ENCODE results near the gene EXOC8.

EXOC8 gene, protein sequence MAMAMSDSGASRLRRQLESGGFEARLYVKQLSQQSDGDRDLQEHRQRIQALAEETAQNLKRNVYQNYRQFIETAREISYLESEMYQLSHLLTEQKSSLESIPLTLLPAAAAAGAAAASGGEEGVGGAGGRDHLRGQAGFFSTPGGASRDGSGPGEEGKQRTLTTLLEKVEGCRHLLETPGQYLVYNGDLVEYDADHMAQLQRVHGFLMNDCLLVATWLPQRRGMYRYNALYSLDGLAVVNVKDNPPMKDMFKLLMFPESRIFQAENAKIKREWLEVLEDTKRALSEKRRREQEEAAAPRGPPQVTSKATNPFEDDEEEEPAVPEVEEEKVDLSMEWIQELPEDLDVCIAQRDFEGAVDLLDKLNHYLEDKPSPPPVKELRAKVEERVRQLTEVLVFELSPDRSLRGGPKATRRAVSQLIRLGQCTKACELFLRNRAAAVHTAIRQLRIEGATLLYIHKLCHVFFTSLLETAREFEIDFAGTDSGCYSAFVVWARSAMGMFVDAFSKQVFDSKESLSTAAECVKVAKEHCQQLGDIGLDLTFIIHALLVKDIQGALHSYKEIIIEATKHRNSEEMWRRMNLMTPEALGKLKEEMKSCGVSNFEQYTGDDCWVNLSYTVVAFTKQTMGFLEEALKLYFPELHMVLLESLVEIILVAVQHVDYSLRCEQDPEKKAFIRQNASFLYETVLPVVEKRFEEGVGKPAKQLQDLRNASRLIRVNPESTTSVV

DNA sequence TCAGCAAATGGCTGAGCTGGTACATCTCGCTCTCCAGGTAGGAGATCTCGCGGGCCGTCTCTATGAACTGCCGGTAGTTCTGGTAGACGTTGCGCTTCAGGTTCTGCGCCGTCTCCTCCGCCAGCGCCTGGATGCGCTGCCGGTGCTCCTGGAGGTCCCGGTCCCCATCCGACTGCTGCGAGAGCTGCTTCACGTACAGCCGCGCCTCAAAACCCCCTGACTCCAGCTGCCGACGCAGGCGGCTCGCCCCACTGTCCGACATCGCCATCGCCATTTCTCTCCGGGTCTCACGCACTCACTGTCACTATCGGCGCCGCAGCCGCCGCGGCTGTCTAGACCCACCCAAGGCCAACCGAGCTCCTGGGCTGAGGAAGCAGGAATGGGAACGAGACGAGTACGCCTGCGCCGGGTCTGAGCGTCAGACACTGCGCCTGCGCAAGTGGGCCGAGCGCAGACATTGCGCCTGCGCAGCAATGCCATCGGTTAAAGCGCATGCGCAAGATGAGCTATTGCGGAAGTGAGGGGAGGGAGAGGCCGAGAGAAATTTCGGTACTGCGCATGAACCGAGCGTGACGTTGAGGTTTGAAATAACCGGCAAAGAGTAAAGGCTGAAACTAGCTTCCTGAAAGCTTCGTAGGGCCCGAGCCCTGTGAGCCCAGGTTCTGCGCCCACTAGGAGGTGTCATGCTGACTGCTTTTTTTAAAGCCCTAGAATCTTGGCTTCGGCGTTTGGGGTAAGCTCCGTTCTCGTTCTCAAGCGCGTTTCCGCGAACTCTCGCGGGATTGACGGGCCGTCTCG is at the start of gene EXOC8:
Gene EXOC8 (minus strand): TSS at position 381 of the 798 bp plus-strand sequence. CDS start 107 bp downstream, at position 274.
- DNase-seq (ENCODE audit: low spot score) = peak; percentile 99

DNA sequence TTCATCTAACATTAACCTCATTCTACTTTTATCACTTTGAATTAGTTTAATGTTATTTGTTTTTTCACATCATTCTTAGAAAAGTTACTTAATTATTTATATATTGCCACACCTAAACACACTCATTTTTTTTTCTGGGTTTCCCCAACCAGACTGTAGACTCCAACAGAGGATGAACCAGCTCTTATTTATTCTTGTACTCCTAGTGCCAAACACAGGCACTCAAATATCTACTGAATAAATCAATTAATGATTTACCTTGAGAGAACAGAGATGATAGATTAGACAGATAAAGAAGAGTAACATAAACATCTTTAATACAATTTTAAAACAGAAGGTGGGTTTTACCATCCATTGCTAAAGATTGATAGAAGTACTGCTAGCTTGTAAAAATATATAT is 48.8 kb upstream of the EXOC8 start:
- DNase-seq (ENCODE audit: low spot score) = no peak

DNA sequence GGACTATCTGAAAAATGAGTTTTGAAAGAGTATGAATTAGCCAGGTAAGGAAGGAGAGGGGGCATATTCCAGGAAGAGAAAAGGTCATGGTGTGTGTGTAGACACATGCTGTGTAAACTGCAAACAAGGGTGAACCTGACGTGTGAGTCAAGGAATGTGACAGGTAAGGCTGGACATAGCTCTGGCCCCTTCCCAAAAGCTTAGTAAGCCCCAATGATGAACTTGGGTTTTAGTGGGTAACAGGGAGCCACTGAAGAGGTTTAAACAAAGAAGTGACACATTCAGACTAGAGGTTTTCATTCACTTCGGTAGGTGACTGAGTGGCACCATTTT is 47.7 kb upstream of the EXOC8 start:
- no peak for DNase-seq (ENCODE audit: low spot score)

DNA sequence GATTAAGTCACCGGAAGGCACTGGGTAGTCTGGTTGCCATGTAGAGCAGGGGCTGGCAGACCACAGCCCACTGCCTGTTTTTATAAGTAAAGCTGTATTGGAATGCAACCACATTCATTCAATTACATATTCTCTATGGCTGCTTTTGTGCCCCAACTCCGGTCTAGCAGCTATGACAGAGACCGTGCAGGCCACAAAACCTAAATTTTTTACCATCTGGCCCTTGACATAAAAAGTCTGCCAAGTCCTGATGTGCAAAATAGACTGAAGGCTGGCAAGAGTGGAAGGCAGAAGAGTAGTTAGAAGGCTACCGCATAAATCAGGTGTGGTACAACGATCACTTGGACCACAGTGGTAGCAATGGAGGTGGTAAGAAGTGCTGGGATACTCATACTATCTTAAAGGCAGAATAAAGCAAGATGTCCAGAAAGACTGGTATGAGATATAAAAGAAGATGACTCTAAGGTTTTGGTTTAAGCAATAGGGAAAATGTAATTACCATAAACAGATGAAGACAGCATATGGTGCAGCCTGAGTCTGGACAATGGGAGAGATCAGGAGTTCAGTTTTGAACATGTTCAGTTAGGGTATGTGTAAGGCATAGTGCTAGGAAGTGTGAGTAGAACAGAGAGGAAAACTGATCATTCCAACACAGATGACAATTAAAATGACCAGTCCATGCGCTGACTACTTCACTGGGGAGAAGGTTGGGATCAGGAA is 47.2 kb upstream of the EXOC8 start:
- peak; percentile 44 for DNase-seq (ENCODE audit: low spot score)

DNA sequence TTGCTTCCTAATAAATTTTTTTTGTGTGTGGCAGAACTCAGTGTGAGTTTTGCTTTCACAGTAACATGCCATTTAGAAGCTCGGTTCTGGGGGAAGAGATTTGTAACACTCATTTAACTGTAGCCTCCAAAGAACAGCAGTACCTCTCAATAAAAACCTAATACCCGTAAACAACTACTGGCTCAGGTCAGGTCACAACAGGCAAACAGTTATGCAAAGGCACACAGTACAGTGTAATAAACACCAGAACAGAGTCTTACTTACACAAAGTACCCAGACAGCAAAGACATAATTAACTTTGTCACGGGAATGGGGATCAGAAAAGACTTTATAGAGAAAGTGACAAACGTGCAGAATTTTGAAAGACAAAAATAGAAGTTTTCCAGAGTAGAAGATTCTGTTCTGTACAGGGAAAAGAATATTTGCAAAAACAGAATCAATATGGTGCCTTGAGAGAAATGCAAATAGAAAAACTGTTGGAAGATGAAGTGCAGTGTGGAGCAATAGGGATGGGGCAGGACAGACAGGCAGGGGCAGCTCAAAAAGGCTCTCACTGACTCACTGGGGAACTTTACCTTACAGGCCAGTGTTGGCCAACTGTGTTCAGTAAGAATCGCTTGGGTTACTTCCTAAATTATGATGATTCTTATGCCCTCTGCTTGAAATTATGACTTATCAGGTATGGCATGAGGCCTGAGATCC is 45.7 kb upstream of the EXOC8 start:
- DNase-seq (ENCODE audit: low spot score) = no peak

DNA sequence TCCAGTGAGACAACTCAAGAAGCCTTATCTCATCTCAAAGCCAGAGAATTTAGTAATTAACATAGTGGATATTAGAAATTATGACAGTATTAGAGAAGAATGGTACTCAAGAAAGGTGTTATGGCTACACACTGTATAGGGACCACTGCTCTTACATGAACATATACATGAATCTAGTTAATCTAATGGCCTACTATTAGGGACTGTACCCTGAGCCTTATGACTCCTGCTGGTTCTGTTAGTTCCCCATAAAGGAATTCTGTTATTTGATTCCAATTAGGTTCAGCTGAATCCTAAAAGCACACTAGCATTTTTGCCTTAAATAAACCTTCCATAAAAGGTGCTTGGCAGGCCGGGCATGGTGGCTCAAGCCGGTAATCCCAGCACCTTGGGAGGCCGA is 44.8 kb upstream of the EXOC8 start:
- DNase-seq (ENCODE audit: low spot score) = no peak

DNA sequence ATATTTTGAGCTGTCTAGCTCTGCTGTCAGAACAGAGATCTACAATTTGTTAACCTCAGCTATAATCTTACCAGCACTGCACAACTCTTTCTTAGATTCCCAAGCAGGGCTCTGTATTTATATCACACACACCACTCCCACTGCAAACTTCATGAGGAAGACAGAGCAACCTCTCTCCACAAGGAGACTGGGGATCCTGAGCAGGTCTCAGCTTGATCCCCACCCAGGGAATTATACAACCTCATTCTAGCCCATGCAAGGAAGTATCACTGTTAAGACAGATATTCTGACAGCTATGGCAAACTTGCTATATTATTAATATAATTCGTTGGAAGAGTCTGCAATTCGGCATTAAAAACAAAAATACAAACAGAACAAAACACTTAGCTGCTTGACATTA is 44.1 kb upstream of the EXOC8 start:
- DNase-seq (ENCODE audit: low spot score) = no peak

DNA sequence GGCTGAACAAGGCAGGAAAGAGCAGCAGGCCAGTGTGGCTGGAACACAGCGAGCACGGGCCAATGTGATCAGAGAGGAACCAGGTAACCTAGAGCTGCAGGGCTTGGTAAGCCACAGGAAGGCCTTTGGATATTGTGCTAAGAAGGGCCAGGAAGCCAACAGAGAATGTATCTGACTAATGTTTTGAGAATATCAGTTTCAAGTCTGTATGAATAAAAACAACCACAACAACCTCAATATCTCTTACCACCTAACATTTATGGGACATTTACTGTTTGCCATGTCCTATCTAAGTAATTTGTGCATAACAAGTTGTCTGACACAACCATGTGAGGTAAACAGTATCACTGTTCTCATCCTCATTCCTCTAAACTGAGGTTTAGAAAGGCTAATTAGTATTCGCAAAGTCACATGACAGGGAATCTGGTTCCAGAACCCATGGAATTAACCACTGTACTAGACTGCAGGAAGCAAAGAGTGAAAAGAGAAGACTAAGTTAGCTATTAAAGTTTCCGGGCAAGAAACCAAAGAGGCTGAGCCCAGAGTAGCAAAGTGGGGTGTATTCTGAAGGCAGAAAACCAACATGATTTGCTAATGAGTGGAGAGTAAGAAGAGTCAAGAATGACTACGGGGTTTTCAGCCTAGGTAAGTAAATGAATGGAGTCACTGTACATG is 39.4 kb upstream of the EXOC8 start:
- DNase-seq (ENCODE audit: low spot score) = no peak

DNA sequence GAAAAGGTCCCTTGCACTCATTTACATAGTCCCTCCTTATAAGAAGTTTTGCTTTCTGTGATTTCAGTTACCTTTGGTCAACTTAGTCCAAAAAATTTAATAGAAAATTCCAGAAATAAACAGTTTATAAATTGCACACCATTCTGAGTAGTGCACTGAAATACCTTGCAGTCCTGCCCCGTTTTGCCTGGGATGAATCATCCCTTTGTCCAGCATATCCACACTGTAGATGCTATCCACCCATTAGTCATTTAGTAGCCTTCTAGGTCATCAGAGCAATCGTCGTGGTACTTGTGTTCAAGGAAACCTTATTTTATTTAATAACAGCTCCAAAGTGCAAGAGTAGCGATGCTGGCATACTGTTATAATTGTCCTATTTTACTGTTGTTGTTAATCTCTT is 38.4 kb upstream of the EXOC8 start:
- DNase-seq (ENCODE audit: low spot score) = no peak

DNA sequence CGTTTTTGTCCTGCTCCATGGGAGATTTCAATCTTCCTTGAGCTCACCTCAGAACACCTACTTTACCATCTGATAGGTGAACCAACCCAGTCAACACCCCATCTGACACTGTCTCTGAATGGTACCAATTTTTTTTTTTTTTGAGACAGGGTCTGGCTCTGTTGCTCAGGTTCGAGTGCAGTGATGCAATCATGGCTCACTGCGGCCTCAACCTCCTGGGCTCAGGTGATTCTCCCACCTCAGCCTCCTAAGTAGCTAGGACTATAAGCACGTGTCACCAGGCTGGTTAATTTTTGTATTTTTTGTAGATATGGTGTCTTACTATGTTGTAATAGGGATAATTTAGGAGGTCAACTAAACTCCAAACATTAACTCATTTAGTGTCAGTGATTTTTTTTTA is 36.7 kb upstream of the EXOC8 start:
- no peak for DNase-seq (ENCODE audit: low spot score)

DNA sequence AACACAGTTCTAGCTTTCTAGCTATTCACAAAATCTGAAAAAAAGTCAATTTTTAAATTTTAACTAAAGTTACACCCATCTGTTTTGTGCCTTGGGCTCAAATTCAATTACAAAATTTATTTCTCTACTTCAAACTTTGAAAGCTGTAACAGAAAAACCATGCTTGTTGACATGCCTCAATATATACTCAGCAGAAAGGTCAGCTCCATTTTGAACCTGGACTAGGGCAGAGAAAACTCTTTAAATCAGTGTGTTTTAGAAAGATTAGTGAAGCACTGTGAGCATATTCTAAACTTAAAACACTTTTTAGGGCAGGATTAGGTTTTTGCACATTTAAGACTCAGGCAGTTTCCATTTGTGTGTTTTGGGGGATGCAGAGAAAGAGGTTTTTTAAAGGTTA is 34.8 kb upstream of the EXOC8 start:
- no peak for DNase-seq (ENCODE audit: low spot score)

DNA sequence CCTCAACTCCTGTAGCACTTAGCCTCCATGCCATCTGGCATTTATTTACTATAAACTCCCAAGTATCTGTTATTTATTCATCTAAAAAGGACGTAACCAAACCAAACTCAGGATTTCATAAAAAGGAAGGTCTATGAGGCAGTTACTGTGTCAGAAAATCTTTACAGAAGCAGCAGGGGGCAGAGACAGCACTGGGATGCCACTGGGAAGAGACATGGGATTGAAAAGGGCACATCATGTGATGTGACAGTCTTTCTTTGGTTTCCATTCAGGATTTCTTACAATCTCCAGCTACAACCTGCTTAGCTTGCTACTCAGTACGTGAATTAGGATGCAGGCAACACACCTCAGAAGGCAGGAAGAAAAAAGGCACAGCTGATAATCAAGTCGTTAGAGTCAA is 31.6 kb upstream of the EXOC8 start:
- DNase-seq (ENCODE audit: low spot score) = no peak

DNA sequence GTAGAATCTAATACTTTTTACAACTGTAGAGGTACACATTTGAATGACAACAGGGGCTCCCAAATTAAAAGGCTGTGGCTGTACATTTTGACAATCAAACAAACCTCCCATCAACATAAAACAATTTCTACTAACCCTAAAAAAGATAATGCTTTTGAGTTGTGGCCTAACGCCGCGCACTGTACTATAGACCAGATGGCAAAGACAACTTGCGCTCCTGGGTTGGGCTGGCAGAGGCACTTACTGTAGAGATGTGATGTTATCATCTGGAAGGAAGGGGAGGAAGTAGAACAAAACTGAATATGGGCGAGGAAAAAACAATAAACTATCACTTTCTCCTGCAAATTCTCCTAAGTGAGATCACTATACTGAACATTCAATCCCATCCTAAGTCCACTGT is 26.5 kb upstream of the EXOC8 start:
- DNase-seq (ENCODE audit: low spot score) = no peak

DNA sequence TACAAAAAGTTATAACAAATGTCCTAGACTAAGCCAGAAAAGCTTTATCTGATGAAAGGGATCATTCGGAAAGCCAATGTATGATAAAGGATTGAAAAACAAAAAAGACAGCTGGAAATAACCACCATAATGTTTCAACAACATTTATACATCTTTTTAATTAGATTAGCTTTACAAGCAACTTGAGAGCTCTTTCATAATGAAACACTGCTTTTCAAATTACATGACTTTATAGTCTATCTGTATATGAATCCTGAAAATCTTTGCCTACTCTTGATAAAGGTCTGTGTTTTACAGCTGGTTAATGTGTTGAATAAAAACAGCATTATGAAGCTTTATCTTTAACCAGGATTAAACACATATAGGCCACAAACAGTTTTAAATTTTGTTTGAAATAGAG is 26.0 kb upstream of the EXOC8 start:
- DNase-seq (ENCODE audit: low spot score) = no peak

DNA sequence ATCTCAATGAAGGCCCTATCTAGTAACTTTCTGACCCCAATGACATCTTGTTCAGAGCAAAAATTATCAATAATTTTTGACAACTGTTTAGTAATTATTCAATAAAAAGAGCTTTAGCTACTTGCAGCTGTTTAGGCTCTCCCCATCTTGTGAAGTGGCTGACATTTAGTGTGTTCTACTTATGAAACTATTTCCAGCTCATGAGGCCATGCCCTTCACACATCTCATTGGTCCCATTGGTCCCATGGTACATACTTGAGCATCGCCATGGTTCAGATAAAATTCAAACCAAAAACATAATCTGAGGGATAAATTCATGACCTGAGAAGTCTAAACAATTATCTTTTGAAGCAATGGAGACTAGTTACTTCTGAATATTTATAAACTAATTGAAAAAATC is 24.7 kb upstream of the EXOC8 start:
- DNase-seq (ENCODE audit: low spot score) = no peak

DNA sequence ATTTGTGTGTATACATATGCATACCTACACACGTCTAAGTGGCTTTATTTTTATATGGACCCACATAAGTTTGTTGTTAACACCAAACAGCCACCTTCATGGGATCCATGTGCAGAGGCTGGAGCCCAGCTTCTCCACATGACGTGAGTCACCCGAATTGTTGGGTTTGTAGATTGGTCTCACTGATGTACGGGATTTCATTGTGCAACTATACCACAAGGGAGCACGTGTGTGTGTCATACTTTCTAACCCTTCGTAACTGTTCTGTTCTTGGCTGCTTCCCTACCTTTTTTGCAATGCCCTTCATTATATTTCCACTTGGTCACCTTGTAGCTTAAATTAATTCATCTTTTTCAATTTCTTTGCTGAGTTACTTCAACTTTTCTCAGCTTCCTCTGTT is 21.5 kb upstream of the EXOC8 start:
- DNase-seq (ENCODE audit: low spot score) = no peak

DNA sequence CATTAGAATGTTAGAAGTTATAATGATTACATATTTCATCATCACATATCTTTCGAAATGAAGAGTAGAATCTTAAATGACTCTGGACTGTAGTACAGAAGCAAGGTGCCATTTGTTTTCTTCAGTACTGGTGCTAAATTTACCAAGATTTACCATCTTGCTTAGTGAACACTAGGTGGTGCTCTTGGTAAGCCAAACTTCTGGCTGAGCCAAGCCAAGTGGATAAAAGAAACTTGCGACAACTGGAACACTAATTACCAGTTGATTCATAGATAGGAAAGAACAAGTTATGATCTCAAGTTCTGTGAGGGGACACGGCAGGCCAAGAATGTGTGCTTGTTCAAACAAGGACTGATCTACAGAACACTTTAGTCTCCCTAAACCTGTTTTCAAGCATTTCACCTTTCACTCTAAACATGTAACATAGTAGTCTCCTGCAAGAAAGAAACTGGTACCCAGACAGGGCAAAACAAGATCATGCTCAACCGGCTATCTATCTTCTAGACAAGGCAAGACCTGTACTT is 20.2 kb upstream of the EXOC8 start:
- peak; percentile 69 for DNase-seq (ENCODE audit: low spot score)

DNA sequence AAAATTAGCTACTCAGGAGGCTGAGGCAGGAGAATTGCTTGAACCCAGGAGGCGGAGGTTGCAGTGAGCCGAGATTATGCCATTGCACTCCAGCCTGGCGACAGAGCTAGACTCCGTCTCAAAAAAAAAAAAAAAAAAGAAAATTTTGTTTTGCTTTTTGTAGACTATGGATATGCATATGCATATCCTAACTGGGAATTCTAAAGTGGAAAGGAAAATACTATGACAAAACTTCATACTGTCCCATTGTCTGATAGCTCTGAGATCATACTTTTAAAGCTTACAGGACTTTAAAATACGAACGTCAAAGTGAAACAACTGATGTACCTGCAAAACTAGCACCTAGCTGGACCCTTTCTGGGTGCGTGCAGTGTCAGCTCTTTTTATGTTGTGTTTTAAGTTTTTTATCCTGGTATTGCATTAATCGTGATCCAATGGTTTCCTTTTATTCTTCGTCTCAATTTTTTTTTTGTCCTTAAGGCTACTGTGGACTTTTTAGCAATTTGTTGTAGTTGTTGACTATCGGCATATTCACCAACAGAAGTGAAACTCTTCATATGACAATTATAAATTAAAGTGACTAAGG is 19.6 kb upstream of the EXOC8 start:
- DNase-seq (ENCODE audit: low spot score) = no peak

DNA sequence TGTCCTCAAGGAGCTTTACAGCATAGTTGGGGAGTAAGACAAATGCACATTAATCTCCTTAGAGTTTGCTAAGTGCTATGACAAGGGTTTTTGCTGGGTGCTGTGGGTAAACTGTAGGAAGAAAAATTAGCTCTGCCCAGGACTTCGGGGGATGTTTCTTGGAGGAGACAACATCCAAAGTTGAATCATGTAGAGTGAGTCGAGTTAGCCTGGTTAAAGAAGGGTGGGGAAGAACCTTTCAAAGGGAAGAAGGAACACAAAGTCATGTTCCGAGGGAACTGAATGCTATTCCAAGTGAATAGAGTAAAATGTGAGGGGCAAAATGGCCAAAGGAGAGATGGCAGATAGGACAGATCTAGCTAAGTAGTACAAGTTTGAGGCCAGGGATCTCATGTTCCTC is 17.5 kb upstream of the EXOC8 start:
- DNase-seq (ENCODE audit: low spot score) = no peak

DNA sequence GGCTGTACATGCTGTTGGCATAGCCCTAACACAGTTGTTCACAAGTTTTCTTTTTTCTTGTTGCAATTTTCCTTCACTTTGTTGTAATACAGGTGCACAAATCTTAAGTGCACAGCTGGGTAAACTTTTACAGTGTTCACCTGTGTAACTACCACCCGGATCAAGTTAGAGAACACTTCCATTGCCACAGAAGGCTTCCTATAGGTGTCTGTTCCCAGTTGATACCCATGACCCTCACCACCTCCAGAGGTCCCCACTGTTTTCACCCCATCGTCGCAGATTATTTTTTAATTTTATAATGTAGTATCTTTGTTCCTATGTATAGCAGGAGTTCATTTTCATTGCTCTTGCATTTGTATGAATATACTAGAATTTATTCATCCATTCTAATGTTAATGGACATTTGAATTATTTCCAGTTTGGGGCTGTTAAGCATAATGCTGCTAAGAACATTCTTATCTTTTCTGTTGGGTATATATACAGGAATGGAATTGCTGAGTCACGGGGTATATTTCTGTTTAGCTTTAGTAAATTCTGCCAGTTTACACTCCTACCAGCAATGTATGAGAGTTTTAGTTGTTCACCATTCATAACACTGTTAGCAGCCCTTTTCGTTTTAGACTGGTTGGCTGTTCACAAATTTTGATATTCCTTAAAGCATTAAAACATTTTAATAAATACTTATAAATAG is 16.8 kb upstream of the EXOC8 start:
- no peak for DNase-seq (ENCODE audit: low spot score)
